GM20431 (cell line): Measurements from ENCODE around the gene HSD11B1.

Source experiments
- in situ Hi-C: fragments of 300-500 bp; cut with MseI, MboI; formaldehyde crosslinking; loops from one replicate; pipeline ENCODE4 v1.15.0; 2020; ENCODE audit warnings: low sequenced_read_pairs; ENCODE audit not compliant: unreplicated experiment

HSD11B1 gene

GRCh38 chr1:209749670-209750323, 45.2 kb downstream of the HSD11B1 start:
- in situ Hi-C loops = no loop called here

GRCh38 chr1:209751627-209752231, 47.1 kb downstream of the HSD11B1 start:
- in situ Hi-C loops = no loop called here

DNA sequence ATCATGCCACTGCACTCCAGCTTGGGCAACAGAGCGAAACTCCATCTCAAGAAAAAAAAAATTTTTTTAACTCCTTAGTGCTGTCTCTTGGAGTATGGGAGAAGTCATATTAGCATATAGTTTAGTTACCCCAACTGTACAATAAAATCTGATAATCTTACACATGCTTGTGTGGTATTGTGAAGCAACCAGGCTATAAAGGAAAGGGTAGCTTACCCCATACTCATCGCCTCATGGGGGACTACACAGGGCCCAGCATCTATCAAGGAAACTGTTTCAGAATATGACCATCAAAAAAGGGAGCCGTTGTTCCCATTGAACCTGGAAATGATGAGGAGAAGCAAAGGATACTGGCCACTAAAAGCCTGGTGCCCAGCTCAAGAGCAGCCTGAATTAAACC, 48.2 kb downstream of the HSD11B1 start:
- in situ Hi-C loops = no loop called here

GRCh38 chr1:209755256-209755655, 50.6 kb downstream of the HSD11B1 start:
- in situ Hi-C loops = no loop called here

GRCh38 chr1:209755926-209756614, 51.4 kb downstream of the HSD11B1 start, which contains the start of gene TRAF3IP3:
Gene TRAF3IP3 (plus strand): TSS chr1:209756053. CDS start chr1:209760040, 3,987 bp downstream.
- in situ Hi-C loops = no loop called here

- in situ Hi-C loops = no loop called here
These were observed 52.2 kb downstream of the HSD11B1 start for GRCh38 chr1:209756615-209757445.

GRCh38 chr1:209758400-209758799, 53.8 kb downstream of the HSD11B1 start:
- in situ Hi-C loops = no loop called here

- in situ Hi-C loops = no loop called here
These were observed 55.2 kb downstream of the HSD11B1 start for GRCh38 chr1:209759829-209760359.

DNA sequence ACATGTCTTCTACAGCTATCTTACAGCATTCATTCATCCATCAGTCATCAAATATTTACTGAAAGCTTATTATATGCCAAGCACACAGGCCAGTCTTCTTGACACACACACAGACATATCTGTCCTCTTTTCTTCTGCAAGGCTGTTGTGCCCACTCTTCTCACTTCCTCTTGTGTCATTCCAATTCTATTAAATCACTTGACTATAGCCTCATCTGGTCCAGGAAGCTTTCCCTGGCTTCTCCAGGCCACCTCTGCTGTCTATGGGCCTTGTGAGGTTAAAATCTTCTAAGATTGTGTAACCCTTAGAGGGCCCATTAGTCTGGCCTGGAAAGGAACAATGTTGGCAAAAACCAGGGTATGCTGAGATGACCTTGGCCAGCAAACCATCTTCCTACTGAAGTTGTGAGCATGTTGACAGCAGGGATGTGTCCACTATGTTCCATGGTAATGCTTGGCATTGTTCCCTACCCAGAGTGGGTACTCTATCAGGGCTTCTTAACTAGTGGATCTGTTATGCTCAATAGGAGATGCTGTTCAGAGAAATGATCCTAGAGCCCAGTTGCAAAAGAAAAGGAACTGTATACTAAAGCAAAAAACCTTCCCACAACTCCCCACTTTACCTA, 56.5 kb downstream of the HSD11B1 start:
- in situ Hi-C loops = no loop called here

- in situ Hi-C loops = no loop called here
These were observed 61.4 kb downstream of the HSD11B1 start for GRCh38 chr1:209766051-209766450.

- in situ Hi-C loops = no loop called here
These were observed 62.5 kb downstream of the HSD11B1 start for GRCh38 chr1:209767096-209767495.

DNA sequence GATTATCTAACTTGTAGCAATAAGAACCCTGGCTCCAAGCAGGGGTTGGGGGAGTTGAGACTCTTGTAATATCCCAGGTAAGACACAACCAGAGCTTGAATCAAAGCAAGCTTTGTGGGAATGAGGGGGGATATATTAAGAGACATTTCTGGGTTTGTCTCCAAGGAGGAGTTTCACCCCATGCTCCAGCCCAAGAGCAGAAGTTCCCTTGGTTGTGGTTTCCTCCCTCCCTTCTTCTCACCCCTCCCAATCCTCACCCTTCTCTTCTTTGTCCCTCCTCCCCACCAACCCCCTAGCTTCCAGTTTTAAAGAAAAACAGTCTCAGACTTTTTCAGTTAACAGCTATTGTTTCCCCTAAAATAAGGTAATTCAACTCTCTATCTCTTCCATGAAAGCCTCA, 63.1 kb downstream of the HSD11B1 start:
- in situ Hi-C loops = no loop called here

DNA sequence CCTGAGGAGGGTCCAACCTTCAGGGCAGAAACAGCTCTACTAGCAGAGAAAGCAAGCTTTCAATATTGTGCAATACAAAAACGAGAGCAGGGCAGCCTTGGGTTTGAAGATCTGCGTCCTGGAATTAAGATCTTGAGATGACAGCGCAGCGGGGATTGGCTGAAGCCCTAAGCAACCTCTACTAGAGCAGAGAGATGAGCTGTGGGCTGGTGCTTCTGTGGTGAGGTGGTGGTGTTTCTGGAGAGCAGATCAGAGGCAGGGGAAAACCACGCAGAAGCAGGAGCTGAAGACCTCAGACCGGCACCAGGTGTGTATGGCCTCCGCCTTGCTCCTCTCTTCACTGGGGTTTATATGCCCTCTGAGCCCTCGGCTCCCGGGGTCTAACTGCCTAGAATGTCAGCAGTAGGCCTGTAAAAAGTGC, 63.7 kb downstream of the HSD11B1 start:
- in situ Hi-C loops = no loop called here

GRCh38 chr1:209769171-209769904, 64.7 kb downstream of the HSD11B1 start:
- in situ Hi-C loops = no loop called here

- in situ Hi-C loops = no loop called here
These were observed 65.3 kb downstream of the HSD11B1 start for GRCh38 chr1:209769971-209770370.

GRCh38 chr1:209770636-209771415, 66.2 kb downstream of the HSD11B1 start:
- in situ Hi-C loops = no loop called here

DNA sequence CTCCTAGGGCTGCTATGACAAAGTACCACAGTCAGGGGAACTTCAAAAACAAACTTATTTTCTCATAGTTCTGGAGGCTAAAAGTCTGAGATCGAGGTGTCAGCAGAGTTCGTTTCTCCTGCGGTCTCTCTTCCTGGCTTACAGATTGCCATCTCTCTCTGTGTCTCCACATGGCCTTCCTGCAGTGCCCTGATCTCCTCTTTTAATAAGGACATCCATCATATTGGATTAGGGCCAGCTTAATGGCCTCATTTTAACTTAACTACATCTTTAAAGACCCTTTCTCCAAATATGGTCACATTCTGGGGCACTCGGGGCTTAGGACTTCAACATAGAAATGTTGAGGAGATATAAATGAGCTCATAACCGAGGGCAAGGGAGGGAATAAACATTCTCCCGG, 67.5 kb downstream of the HSD11B1 start:
- in situ Hi-C loops = no loop called here

DNA sequence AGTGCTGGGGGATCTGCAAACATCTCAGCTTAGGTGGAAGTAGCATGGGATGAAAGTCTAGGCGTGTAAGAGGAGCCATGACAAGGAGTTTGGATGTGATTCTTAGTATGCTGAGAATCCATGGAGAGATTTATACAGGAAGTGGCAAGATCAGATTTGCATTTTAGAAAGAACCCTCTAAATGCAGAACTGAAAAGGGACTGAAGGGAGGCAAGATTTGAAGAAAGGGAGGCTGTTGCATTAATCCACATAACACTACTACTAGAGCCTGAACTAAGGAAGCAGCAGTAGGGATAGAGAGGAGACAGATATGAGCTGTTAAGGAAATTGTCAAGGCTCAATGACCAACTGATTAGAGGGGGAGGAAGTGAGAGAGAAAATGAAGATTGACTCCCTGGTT, 69.9 kb downstream of the HSD11B1 start:
- in situ Hi-C loops = no loop called here
